ENCODE data around the gene CMTM6.
A peak's percentile ranks its signal among the peaks of the same experiment; 100 is the strongest.

CMTM6 gene

DNA sequence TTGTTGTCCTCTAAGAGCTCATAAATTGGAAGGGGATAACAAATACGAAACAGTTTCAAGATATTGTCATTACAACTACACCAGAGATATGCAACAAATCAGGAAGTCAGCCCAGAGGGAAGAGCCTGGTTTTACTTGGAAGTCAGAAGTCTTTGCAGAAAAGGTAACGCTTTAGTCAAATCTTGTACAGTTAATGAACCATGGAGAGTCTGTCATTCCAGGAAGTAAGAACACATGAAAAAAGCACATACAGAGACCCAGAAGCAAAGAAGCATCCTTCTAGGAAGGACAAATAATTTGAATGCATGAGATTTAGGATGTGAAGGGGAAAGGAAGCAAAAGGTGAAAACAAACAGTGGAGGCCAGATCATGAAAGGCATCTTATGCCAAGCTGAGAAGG, 48.4 kb upstream of the CMTM6 start:
- Histone ChIP-seq H3K36me3 (ENCODE audit: insufficient read depth, low read length) (no peaks in the 10 kb centered on the region), H3K27me3 (ENCODE audit: insufficient read depth, low read length, poor library complexity) (no peaks in the 10 kb centered on the region), H3K9ac (ENCODE audit: low read depth, low read length) (no peak overlapping the region), H3K27ac (ENCODE audit: low read length) (0 out of 2 replicates have a peak overlapping the region, but pooled peaks have one; percentile 12), H3K9me3 (ENCODE audit: insufficient read depth, low read length, severe bottlenecking) (no peaks in the 10 kb centered on the region), H3K4me1 (ENCODE audit: insufficient read depth, low read length) (peaks cover 4% of the 10 kb centered on the region; the same call in 1 of the 2 replicates), H3K4me3 (ENCODE audit: low read depth in 1 of 2, low read length in 2 of 2) (no peak overlapping the region), H3K79me2 (ENCODE audit: insufficient read depth, low read length) (peaks cover 100% of the 10 kb centered on the region), H3K4me2 (ENCODE audit: insufficient read depth, low read length) (no peak overlapping the region), H2AFZ (ENCODE audit: low read depth, low read length) (no peak overlapping the region), H4K20me1 (ENCODE audit: insufficient read depth, low read length) (peaks cover 61% of the 10 kb centered on the region)
- DNase-seq (no peak), ATAC-seq (ENCODE audit: insufficient read depth, low read depth) (no peak)
- TF ChIP-seq EZH2 (IDR thresholded peaks at IDR 0.05; ENCODE audit: borderline replicate concordance, low read depth, low read length, severe bottlenecking) = no peak
- TF ChIP-seq, protein P1, sequence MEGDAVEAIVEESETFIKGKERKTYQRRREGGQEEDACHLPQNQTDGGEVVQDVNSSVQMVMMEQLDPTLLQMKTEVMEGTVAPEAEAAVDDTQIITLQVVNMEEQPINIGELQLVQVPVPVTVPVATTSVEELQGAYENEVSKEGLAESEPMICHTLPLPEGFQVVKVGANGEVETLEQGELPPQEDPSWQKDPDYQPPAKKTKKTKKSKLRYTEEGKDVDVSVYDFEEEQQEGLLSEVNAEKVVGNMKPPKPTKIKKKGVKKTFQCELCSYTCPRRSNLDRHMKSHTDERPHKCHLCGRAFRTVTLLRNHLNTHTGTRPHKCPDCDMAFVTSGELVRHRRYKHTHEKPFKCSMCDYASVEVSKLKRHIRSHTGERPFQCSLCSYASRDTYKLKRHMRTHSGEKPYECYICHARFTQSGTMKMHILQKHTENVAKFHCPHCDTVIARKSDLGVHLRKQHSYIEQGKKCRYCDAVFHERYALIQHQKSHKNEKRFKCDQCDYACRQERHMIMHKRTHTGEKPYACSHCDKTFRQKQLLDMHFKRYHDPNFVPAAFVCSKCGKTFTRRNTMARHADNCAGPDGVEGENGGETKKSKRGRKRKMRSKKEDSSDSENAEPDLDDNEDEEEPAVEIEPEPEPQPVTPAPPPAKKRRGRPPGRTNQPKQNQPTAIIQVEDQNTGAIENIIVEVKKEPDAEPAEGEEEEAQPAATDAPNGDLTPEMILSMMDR (IDR thresholded peaks at IDR 0.05; ENCODE audit: borderline replicate concordance, extremely low read depth, low read length, poor library complexity, severe bottlenecking) = no peak

DNA sequence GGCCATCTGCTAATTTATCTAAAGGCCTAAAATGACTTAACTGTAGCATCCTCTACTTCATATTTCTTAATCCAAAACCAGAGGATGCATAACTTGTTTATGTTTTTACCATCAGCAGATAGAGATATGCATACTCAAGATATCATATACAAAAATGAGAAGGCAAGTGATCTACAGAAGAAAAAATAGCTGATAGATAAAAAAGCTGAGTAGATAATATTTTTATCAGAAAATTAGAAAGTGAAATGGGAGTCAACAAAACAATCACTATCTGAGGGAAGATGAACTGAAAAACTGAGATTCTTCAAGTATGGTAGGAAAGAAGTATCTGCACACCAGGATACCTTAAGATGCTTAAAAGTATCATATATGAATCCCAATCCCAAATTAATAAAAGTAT, 42.7 kb upstream of the CMTM6 start:
- DNase-seq = no peak
- no peak overlapping the region for H3K9ac ChIP-seq (ENCODE audit: low read depth, low read length)
- no peak for TF ChIP-seq EZH2 (IDR thresholded peaks at IDR 0.05; ENCODE audit: borderline replicate concordance, low read depth, low read length, severe bottlenecking)
- TF ChIP-seq, protein P1 (IDR thresholded peaks at IDR 0.05; ENCODE audit: borderline replicate concordance, extremely low read depth, low read length, poor library complexity, severe bottlenecking) = no peak
- no peaks in the 10 kb centered on the region for H3K27me3 ChIP-seq (ENCODE audit: insufficient read depth, low read length, poor library complexity)
- ATAC-seq (ENCODE audit: insufficient read depth, low read depth) = no peak
- H3K9me3 ChIP-seq (ENCODE audit: insufficient read depth, low read length, severe bottlenecking) = no peaks in the 10 kb centered on the region
- H2AFZ ChIP-seq (ENCODE audit: low read depth, low read length) = no peak overlapping the region
- H3K4me2 ChIP-seq (ENCODE audit: insufficient read depth, low read length) = no peak overlapping the region
- H3K4me3 ChIP-seq (ENCODE audit: low read depth in 1 of 2, low read length in 2 of 2) = no peak overlapping the region
- peaks cover 20% of the 10 kb centered on the region for H4K20me1 ChIP-seq (ENCODE audit: insufficient read depth, low read length)
- H3K79me2 ChIP-seq (ENCODE audit: insufficient read depth, low read length) = peaks cover 73% of the 10 kb centered on the region
- peaks cover 34% of the 10 kb centered on the region for H3K36me3 ChIP-seq (ENCODE audit: insufficient read depth, low read length)
- no peak overlapping the region for H3K27ac ChIP-seq (ENCODE audit: low read length)
- no peaks in the 10 kb centered on the region for H3K4me1 ChIP-seq (ENCODE audit: insufficient read depth, low read length)

DNA sequence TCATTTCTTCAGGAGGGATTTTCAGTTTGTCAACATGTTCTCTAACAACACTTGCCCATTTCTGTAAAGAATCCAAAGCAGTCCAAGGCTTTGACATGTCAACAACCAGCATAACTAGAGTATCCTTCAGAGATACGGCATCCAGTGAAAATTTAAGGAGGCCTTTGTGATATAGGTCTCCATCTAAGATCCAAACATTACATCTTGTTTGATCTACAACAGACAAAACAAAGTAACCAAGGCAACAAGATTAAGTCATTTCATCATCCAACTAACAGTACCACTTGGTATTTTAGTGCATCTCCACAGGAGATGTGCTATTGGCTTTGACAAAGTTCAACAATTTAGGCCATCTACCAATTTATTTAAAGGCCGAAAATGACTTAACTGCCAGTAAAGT, 42.2 kb upstream of the CMTM6 start:
- Histone ChIP-seq H4K20me1 (ENCODE audit: insufficient read depth, low read length) (peaks cover 18% of the 10 kb centered on the region), H3K9me3 (ENCODE audit: insufficient read depth, low read length, severe bottlenecking) (no peaks in the 10 kb centered on the region), H3K9ac (ENCODE audit: low read depth, low read length) (no peak overlapping the region), H3K4me2 (ENCODE audit: insufficient read depth, low read length) (no peak overlapping the region), H3K27me3 (ENCODE audit: insufficient read depth, low read length, poor library complexity) (no peaks in the 10 kb centered on the region), H3K4me1 (ENCODE audit: insufficient read depth, low read length) (no peaks in the 10 kb centered on the region), H3K79me2 (ENCODE audit: insufficient read depth, low read length) (peaks cover 69% of the 10 kb centered on the region), H3K4me3 (ENCODE audit: low read depth in 1 of 2, low read length in 2 of 2) (no peak overlapping the region), H3K27ac (ENCODE audit: low read length) (no peak overlapping the region), H3K36me3 (ENCODE audit: insufficient read depth, low read length) (peaks cover 34% of the 10 kb centered on the region), H2AFZ (ENCODE audit: low read depth, low read length) (no peak overlapping the region)
- no peak for TF ChIP-seq EZH2 (IDR thresholded peaks at IDR 0.05; ENCODE audit: borderline replicate concordance, low read depth, low read length, severe bottlenecking)
- TF ChIP-seq, protein P1 (IDR thresholded peaks at IDR 0.05; ENCODE audit: borderline replicate concordance, extremely low read depth, low read length, poor library complexity, severe bottlenecking) = no peak
- DNase-seq (no peak), ATAC-seq (ENCODE audit: insufficient read depth, low read depth) (no peak)

DNA sequence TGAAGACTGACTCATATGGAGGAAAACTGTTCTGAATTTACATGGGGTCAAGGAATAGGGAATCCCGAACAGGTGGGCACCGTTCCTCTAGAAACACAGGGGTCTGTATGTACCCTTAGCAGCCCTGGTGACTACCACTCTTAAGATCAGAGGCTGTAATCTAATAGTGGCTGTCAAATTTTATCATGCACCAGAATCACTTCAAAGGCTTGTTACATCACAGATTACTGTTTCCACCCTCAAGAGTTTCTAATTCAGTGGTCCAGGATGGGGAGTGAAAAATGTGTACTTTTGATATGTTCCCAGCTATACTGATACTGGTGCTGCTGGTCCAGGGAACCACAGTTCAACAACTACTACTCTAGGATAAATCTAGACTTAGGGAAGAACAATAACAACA, 40.2 kb upstream of the CMTM6 start:
- Histone ChIP-seq H3K36me3 (ENCODE audit: insufficient read depth, low read length) (peaks cover 41% of the 10 kb centered on the region), H3K79me2 (ENCODE audit: insufficient read depth, low read length) (peaks cover 48% of the 10 kb centered on the region), H3K9me3 (ENCODE audit: insufficient read depth, low read length, severe bottlenecking) (no peaks in the 10 kb centered on the region), H3K27me3 (ENCODE audit: insufficient read depth, low read length, poor library complexity) (no peaks in the 10 kb centered on the region), H4K20me1 (ENCODE audit: insufficient read depth, low read length) (peaks cover 9% of the 10 kb centered on the region; the same call in 1 of the 2 replicates), H3K4me1 (ENCODE audit: insufficient read depth, low read length) (no peaks in the 10 kb centered on the region), H3K4me3 (ENCODE audit: low read depth in 1 of 2, low read length in 2 of 2) (no peak overlapping the region), H3K27ac (ENCODE audit: low read length) (no peak overlapping the region), H3K4me2 (ENCODE audit: insufficient read depth, low read length) (no peak overlapping the region), H2AFZ (ENCODE audit: low read depth, low read length) (no peak overlapping the region), H3K9ac (ENCODE audit: low read depth, low read length) (no peak overlapping the region)
- ATAC-seq (ENCODE audit: insufficient read depth, low read depth) (no peak), DNase-seq (no peak)
- TF ChIP-seq EZH2 (IDR thresholded peaks at IDR 0.05; ENCODE audit: borderline replicate concordance, low read depth, low read length, severe bottlenecking) = no peak
- TF ChIP-seq, protein P1 (IDR thresholded peaks at IDR 0.05; ENCODE audit: borderline replicate concordance, extremely low read depth, low read length, poor library complexity, severe bottlenecking) = no peak
